Cortex of kidney (tissue), 1 donor: Measurements from ENCODE around the gene LZTFL1.

Source experiments
- DNase-seq: peaks from one replicate; lab custom pipeline; 2025; lab: John Stamatoyannopoulos, UW

Gene LZTFL1

GRCh38 chr3:45786801-45787495, 55.0 kb downstream of the LZTFL1 start:
- no peak for DNase-seq

GRCh38 chr3:45785605-45786150, 56.2 kb downstream of the LZTFL1 start:
- DNase-seq, result no peak

- no peak for DNase-seq
Measured at GRCh38 chr3:45783667-45784066, 58.3 kb downstream of the LZTFL1 start.

GRCh38 chr3:45782381-45782780, 59.5 kb downstream of the LZTFL1 start:
- no peak for DNase-seq

GRCh38 chr3:45781841-45782240, 60.1 kb downstream of the LZTFL1 start:
- no peak for DNase-seq

- DNase-seq, result no peak
Measured at GRCh38 chr3:45781271-45781670, 60.6 kb downstream of the LZTFL1 start.

GRCh38 chr3:45779746-45780735, 61.9 kb downstream of the LZTFL1 start:
- no peak for DNase-seq

- DNase-seq, result no peak
Measured at GRCh38 chr3:45778761-45779201, 63.1 kb downstream of the LZTFL1 start.

GRCh38 chr3:45777746-45778386, 64.1 kb downstream of the LZTFL1 start:
- no peak for DNase-seq

- no peak for DNase-seq
Measured at GRCh38 chr3:45777111-45777745, 64.7 kb downstream of the LZTFL1 start.

- no peak for DNase-seq
Measured at GRCh38 chr3:45776611-45777010, 65.3 kb downstream of the LZTFL1 start.

GRCh38 chr3:45776301-45776595, 65.7 kb downstream of the LZTFL1 start:
- no peak for DNase-seq

GRCh38 chr3:45775571-45776300, 66.2 kb downstream of the LZTFL1 start:
- no peak for DNase-seq

GRCh38 chr3:45774581-45775521, 67.1 kb downstream of the LZTFL1 start:
- no peak for DNase-seq

- DNase-seq, result no peak
Measured at GRCh38 chr3:45773714-45774449, 68.0 kb downstream of the LZTFL1 start.
